HG03095 (cell line): ENCODE results near the gene ZNF792.
"Not testable (repeated sequence)": the region's sequence is repeated elsewhere in the genome, so short reads cannot be mapped to it uniquely, and the experiment has no call there.

ENCODE experiments used
- ATAC-seq: cut with Tn5 transposase; IDR thresholded peaks from one replicate; pipeline ENCODE4 v1.9.1; 2021; ENCODE audit warnings: moderate library complexity; ENCODE audit not compliant: unreplicated experiment

The ZNF792 gene

GRCh38 chr19:34963573-34964406, at the start of gene ZNF792:
Gene ZNF792, minus strand, starts transcription at chr19:34964229. Its CDS starts 567 bp downstream, at chr19:34963662.
- peak; percentile 73 for ATAC-seq

- ATAC-seq, result peak; percentile 74
Observed at GRCh38 chr19:35013041-35013819, 49.2 kb upstream of the ZNF792 start.

GRCh38 chr19:35011737-35012682, 48.0 kb upstream of the ZNF792 start:
- no peak for ATAC-seq

GRCh38 chr19:35011091-35011689, 47.2 kb upstream of the ZNF792 start:
- no peak for ATAC-seq

- ATAC-seq, result no peak
Observed at GRCh38 chr19:35009424-35010415, 45.7 kb upstream of the ZNF792 start.

- no peak for ATAC-seq
Observed at GRCh38 chr19:35008891-35009341, 44.9 kb upstream of the ZNF792 start.

GRCh38 chr19:35007427-35007826, 43.4 kb upstream of the ZNF792 start:
- not testable (repeated sequence) for ATAC-seq

- no peak for ATAC-seq
Observed at GRCh38 chr19:35006999-35007365, 43.0 kb upstream of the ZNF792 start.

GRCh38 chr19:35006342-35006998, 42.4 kb upstream of the ZNF792 start:
- no peak for ATAC-seq

GRCh38 chr19:35006007-35006341, 41.9 kb upstream of the ZNF792 start:
- ATAC-seq, result not testable (repeated sequence)

GRCh38 chr19:35005256-35005977, 41.4 kb upstream of the ZNF792 start:
- ATAC-seq, result no peak

- no peak for ATAC-seq
Observed at GRCh38 chr19:35004517-35005255, 40.7 kb upstream of the ZNF792 start.

GRCh38 chr19:35002037-35002535, 38.1 kb upstream of the ZNF792 start:
- no peak for ATAC-seq

- ATAC-seq, result no peak
Observed at GRCh38 chr19:35000647-35001501, 36.8 kb upstream of the ZNF792 start.

GRCh38 chr19:35000338-35000646, 36.3 kb upstream of the ZNF792 start:
- no peak for ATAC-seq

- ATAC-seq, result peak; percentile 48
Observed at GRCh38 chr19:34999498-35000337, 35.7 kb upstream of the ZNF792 start, which contains the start of gene GRAMD1A. Gene GRAMD1A, plus strand, starts transcription at chr19:35000323. Its CDS starts 156 bp downstream, at chr19:35000479.
